ENCODE results near the gene OLFML2A. TPM values are rescaled to one million over a fixed set of nuclear protein-coding genes. Genes with fewer than 3 reads are reported as not detected.

The OLFML2A gene
- total and polyA plus RNA-seq, 2 of the 13 experiments (the other 11 are each of a cell fraction or from before 2014, with no cell fraction given) = 0.01 to 0.02 TPM

- intact Hi-C loops (cut with micrococcal nuclease; ENCODE audit: unreplicated experiment) = no loop called here
- no peaks in the 10 kb centered on the region for H4K20me1 ChIP-seq (ENCODE audit: insufficient read depth, low read length)
- no peak overlapping the region for H3K27ac ChIP-seq (ENCODE audit: extremely low read length, insufficient read depth, low read length)
- H3K27me3 ChIP-seq (ENCODE audit: control insufficient read depth in 1 of 2, insufficient read depth in 2 of 2, low read length in 2 of 2) = peaks cover 3 to 21% of the 10 kb centered on the region in 2 experiments; a peak in 4 of 5 replicates
- H3K4me3 ChIP-seq (replicated peaks in 1 of 3; ENCODE audit: insufficient read depth in 1 of 3, low read depth in 2 of 3, low read length in 3 of 3) = peak overlapping the region in 2 of 3 experiments; percentile 25 to 67; a peak in 4 of 6 replicates
- CTCF ChIA-PET (ENCODE audit: low intra/inter-chr PET ratio, low total read pairs) = no interaction called here
- H3K9me3 ChIP-seq (ENCODE audit: low read length) = no peaks in the 10 kb centered on the region
- H3K4me2 ChIP-seq (ENCODE audit: low read depth, low read length) = peak overlapping the region; percentile 75
- no peaks in the 10 kb centered on the region for H3K79me2 ChIP-seq (ENCODE audit: insufficient read depth, low read length)
- POLR2A ChIA-PET = interaction anchor here (1.1 to 1.3 kb wide), 2 partner anchors 16 to 23 kb away, joined by 3 read pairs; no protein-coding TSS in a partner anchor
- peak; percentile 36 for DNase-seq (ENCODE audit: low spot score)
- no TSS peak for BruUV-seq (replicated peaks)
- no peak overlapping the region for H2AFZ ChIP-seq (ENCODE audit: low read length)
- no peak for FAIRE-seq
- peak; percentile 49 for ATAC-seq
- 0% methylated on average over 4 of the region's 13 CpGs for WGBS (ENCODE audit: low lambda C conversion rate)
- in situ Hi-C loops (cut with HindIII; ENCODE audit: extremely low pct_ligation_motif_present, low pct_unique_long_range_greater_than_20kb) = no loop called here
- H3K4me1 ChIP-seq (ENCODE audit: insufficient read depth, low read length) = peaks cover 50% of the 10 kb centered on the region
- peak overlapping the region; percentile 25 for H3K9ac ChIP-seq (ENCODE audit: insufficient read depth, low read depth, low read length)
- no peaks in the 10 kb centered on the region for H3K36me3 ChIP-seq (replicated peaks in 1 of 2; ENCODE audit: control insufficient read depth in 1 of 2, insufficient read depth in 2 of 2, low read length in 2 of 2)
- TF ChIP-seq CBX2 (IDR thresholded peaks at IDR 0.05; ENCODE audit: low read depth, low read length) = no peak
- TF ChIP-seq CBX2 (CRISPR knock-in tag; IDR thresholded peaks at IDR 0.05; ENCODE audit: low read depth) = no peak
- TF ChIP-seq ZFX (CRISPR knock-in tag; IDR thresholded peaks at IDR 0.05; ENCODE audit: low read depth) = 0 out of 2 replicates have a peak, but pooled peaks have one; percentile 25
- peak; percentile 53 for TF ChIP-seq ZNF687 (CRISPR knock-in tag; IDR thresholded peaks at IDR 0.05)
- TF ChIP-seq PLRG1 (conservative IDR thresholded peaks at IDR 0.05) = no peak
- no peak for TF ChIP-seq HNF4G (IDR thresholded peaks at IDR 0.05; ENCODE audit: borderline replicate concordance, low read depth, low read length)
- TF ChIP-seq HNF4G (CRISPR knock-in tag; IDR thresholded peaks at IDR 0.05; ENCODE audit: borderline replicate concordance, low read depth) = no peak
- TF ChIP-seq ZNF800 (CRISPR knock-in tag; IDR thresholded peaks at IDR 0.05) = 0 out of 2 replicates have a peak, but pooled peaks have one; percentile 33
- no peak for TF ChIP-seq HNRNPK (IDR thresholded peaks at IDR 0.05; ENCODE audit: low read depth, low read length, poor library complexity, severe bottlenecking)
- 0 out of 2 replicates have a peak, but pooled peaks have one; percentile 6 for TF ChIP-seq BCL3 (CRISPR knock-in tag; IDR thresholded peaks at IDR 0.05)
- 0 out of 2 replicates have a peak, but pooled peaks have one; percentile 25 for TF ChIP-seq ZNF598 (CRISPR knock-in tag; IDR thresholded peaks at IDR 0.05; ENCODE audit: borderline replicate concordance)
Measured at GRCh38 chr9:124835026-124835557, 58.2 kb downstream of the OLFML2A start.

Measured in HepG2 (cell line).